ENCODE data around the gene SPSB1. TPM values are rescaled to one million over a fixed set of nuclear protein-coding genes. Genes with fewer than 3 reads are reported as not detected.

The SPSB1 gene
- total RNA-seq, 4 donors from 2014 or later: 33.5 to 111 (median 76.3) TPM

GRCh38 chr1:9309080-9309479 lies 16.4 kb downstream of the SPSB1 start:
- no peak for TF ChIP-seq CTCF (IDR thresholded peaks at IDR 0.05)
- ATAC-seq (ENCODE audit: low FRiP score) (no peak), DNase-seq (ENCODE audit: low spot score) (no peak)

GRCh38 chr1:9309991-9310390 lies 17.3 kb downstream of the SPSB1 start:
- TF ChIP-seq CTCF (IDR thresholded peaks at IDR 0.05): no peak
- no peak for DNase-seq (ENCODE audit: low spot score)
- no peak for ATAC-seq (ENCODE audit: low FRiP score)

- ATAC-seq (ENCODE audit: low FRiP score) (no peak), DNase-seq (ENCODE audit: low spot score) (no peak)
- TF ChIP-seq CTCF (IDR thresholded peaks at IDR 0.05): no peak
Observed at GRCh38 chr1:9311029-9311428, 18.3 kb downstream of the SPSB1 start.

GRCh38 chr1:9311479-9311878 lies 18.8 kb downstream of the SPSB1 start:
- TF ChIP-seq CTCF (IDR thresholded peaks at IDR 0.05): no peak
- no peak for DNase-seq (ENCODE audit: low spot score)
- no peak for ATAC-seq (ENCODE audit: low FRiP score)

- no peak for TF ChIP-seq CTCF (IDR thresholded peaks at IDR 0.05)
- DNase-seq (ENCODE audit: low spot score): no peak
- no peak for ATAC-seq (ENCODE audit: low FRiP score)
Observed at GRCh38 chr1:9312168-9312720, 19.6 kb downstream of the SPSB1 start.

- no peak for TF ChIP-seq CTCF (IDR thresholded peaks at IDR 0.05)
- DNase-seq (ENCODE audit: low spot score): no peak
- ATAC-seq (ENCODE audit: low FRiP score): no peak
Observed at GRCh38 chr1:9313576-9313975, 20.9 kb downstream of the SPSB1 start.

GRCh38 chr1:9314111-9314510 lies 21.4 kb downstream of the SPSB1 start:
- no peak for ATAC-seq (ENCODE audit: low FRiP score)

More at GRCh38 chr1:9314111-9314510, 21.4 kb downstream of the SPSB1 start:
- no peak for DNase-seq (ENCODE audit: low spot score)
- no peak for TF ChIP-seq CTCF (IDR thresholded peaks at IDR 0.05)

All from omental fat pad (tissue), 4 donors.